ENCODE results near the gene PHF2. TPM values are rescaled to one million over a fixed set of nuclear protein-coding genes. Genes with fewer than 3 reads are reported as not detected.

Gene PHF2
- polyA plus RNA-seq, 1 of the 3 experiments (the other 2 are of a cell fraction): 11.2 TPM

GRCh38 chr9:93660352-93661046 is 84.1 kb downstream of the PHF2 start:
- ChIA-PET CTCF (no interaction called here), POLR2A (no interaction called here)
- peaks cover 0 to 3% of the 10 kb centered on the region in 2 experiments for H3K36me3 ChIP-seq (replicated peaks in 1 of 2; ENCODE audit: control insufficient read depth in 1 of 2, insufficient read depth in 2 of 2, low read length in 1 of 2)
- no peaks in the 10 kb centered on the region for H3K9me2 ChIP-seq
- no peaks in the 10 kb centered on the region for H3K79me2 ChIP-seq (ENCODE audit: insufficient read depth)
- no peaks in the 10 kb centered on the region for H4K20me1 ChIP-seq (ENCODE audit: insufficient read depth)
- H3F3A ChIP-seq (replicated peaks; ENCODE audit: insufficient read depth): no peaks in the 10 kb centered on the region
- H2AFZ ChIP-seq (ENCODE audit: low read depth): no peak overlapping the region
- no peak for DNase-seq
- no peaks in the 10 kb centered on the region for H3K9me3 ChIP-seq
- no peaks in the 10 kb centered on the region for H3K4me1 ChIP-seq (ENCODE audit: control insufficient read depth in 1 of 2, insufficient read depth in 2 of 2, low read depth in 1 of 2, low read length in 1 of 2)
- no peaks in the 10 kb centered on the region for H3K27me3 ChIP-seq (ENCODE audit: insufficient read depth)
- WGBS (ENCODE audit: low lambda C conversion rate): 97% methylated on average over 3 of the region's 5 CpGs
- no peak overlapping the region for H3K4me3 ChIP-seq (ENCODE audit: low read depth in 2 of 2, low read length in 1 of 2)
- no peak overlapping the region for H3K27ac ChIP-seq (ENCODE audit: low read depth in 2 of 2, low read length in 1 of 2)
- H3K9ac ChIP-seq: no peak overlapping the region
- no peak overlapping the region for H3K4me2 ChIP-seq
- no peak for TF ChIP-seq NFIC (IDR thresholded peaks at IDR 0.05; ENCODE audit: borderline replicate concordance)
- no peak for TF ChIP-seq EZH2phosphoT487 (IDR thresholded peaks at IDR 0.05; ENCODE audit: borderline replicate concordance, low read depth)
- no peak for TF ChIP-seq IRF3 (IDR thresholded peaks at IDR 0.05; ENCODE audit: low read depth, low read length)
- no peak for TF ChIP-seq MXI1 (IDR thresholded peaks at IDR 0.05; ENCODE audit: low read depth, low read length)
- no peak for TF ChIP-seq POLR2AphosphoS5 (IDR thresholded peaks at IDR 0.05; ENCODE audit: low read depth, low read length)
- no peak for TF ChIP-seq ZBTB33 (IDR thresholded peaks at IDR 0.05; ENCODE audit: borderline replicate concordance, low read depth)
- TF ChIP-seq RAD21 (IDR thresholded peaks at IDR 0.05; ENCODE audit: low read length): no peak
- TF ChIP-seq FOXJ3 (CRISPR knock-in tag; IDR thresholded peaks at IDR 0.05): no peak
- no peak for TF ChIP-seq SMC3 (IDR thresholded peaks at IDR 0.05; ENCODE audit: low read depth, low read length)
- no peak for TF ChIP-seq CTCF (IDR thresholded peaks at IDR 0.05)
- no peak for TF ChIP-seq GATA2 (CRISPR knock-in tag; IDR thresholded peaks at IDR 0.05)
- no peak for TF ChIP-seq TAF1 (IDR thresholded peaks at IDR 0.05; ENCODE audit: borderline replicate concordance, low read depth, low read length)
- TF ChIP-seq MEF2A (IDR thresholded peaks at IDR 0.05; ENCODE audit: borderline replicate concordance, low read depth): no peak
- TF ChIP-seq RCOR1 (IDR thresholded peaks at IDR 0.05; ENCODE audit: low read length): no peak
- TF ChIP-seq PBX3 (IDR thresholded peaks at IDR 0.05): no peak
- no peak for TF ChIP-seq SIN3A (IDR thresholded peaks at IDR 0.05; ENCODE audit: borderline replicate concordance, low read depth, low read length)

All from SK-N-SH (cell line).